GM18868 (cell line): Measurements from ENCODE around the gene SERHL2.
"Not testable (repeated sequence)": the region's sequence is repeated elsewhere in the genome, so short reads cannot be mapped to it uniquely, and the experiment has no call there.

Experiments
- ATAC-seq: cut with Tn5 transposase; IDR thresholded peaks from one replicate; pipeline ENCODE4 v1.9.1; 2021; ENCODE audit warnings: mild to moderate bottlenecking, moderate library complexity; ENCODE audit not compliant: unreplicated experiment

SERHL2 gene

DNA sequence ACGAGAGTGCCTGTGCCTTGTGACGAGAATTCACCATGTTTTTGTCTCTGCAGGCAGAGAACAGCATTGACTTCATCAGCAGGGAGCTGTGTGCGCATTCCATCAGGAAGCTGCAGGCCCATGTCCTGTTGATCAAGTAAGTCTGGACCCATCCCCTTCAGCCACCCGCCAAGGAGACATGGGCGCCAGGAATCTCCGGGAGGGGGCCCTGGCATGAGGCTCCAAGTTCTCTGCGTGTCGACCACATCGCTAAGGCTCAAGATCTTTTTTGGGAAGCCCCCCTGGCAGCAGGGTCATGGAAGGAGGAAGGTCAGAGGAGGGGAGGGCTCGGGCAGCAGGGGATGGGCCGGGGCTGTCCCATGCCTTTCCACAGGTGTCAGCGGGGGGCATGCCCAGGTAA, 17.3 kb downstream of the SERHL2 start:
- not testable (repeated sequence) for ATAC-seq

DNA sequence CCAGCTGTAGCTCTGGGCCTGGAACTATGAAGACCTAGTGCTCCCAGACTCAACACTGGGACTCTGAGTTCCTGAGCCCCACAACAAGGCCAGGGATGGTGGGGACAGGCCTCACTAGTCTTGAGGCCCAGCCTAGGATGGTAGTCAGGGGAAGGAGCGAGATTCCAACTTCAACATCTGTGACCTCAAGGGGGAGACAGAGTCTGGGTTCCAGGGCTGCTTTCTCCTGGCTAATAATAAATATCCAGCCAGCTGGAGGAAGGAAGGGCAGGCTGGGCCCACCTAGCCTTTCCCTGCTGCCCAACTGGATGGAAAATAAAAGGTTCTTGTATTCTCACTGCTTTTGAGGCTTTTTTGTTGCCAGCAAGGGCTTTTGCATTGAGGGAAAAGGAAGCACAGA, 20.3 kb downstream of the SERHL2 start:
- ATAC-seq, result not testable (repeated sequence)

DNA sequence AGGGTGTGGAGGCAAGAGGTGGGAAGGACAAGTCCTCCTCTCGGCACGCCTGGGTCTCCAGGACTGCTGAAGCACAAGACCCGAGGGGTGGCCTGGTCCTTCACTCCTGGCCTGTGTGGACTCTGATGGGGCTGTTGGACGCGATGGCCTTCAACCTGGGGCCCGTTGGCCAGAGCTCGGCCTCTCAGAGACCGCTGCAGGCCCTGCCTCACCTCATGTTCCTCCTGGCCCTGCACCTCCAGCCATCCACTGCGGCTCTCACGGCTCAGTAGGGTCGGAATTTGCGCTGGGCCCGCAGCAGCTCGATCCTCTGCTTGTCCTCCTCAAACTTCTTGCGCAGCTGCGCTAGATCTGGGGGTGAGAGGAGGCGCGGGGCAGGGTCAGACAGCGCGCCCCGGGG, 20.7 kb downstream of the SERHL2 start:
- not testable (repeated sequence) for ATAC-seq

DNA sequence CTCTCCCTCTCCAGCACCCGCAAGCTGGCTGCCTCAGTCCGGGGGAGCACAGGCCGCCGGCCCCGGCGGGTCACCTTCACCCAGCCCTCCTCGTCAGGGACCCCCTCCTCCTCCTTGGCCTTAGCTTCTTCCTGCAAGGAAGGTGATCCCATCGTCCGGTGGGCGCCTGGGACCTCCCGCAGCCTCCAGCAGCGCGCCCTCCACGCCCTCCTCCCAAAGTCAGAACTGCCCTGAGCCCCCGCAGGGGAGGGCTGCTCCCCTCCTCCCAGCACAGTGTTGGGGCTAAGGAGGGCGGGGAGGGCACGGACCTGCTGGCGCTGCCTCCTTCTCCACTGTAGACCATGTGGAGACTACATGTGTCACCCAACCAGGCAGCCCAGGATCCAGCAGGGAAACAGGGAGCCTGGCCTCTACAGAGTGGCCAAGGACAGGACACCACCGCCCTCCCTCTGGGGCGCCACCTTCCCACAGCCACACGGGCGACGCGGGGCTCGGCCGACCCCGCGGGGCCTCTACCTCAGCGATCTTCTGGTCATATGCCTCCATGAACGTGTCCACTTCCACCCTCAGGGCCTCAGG, 22.3 kb downstream of the SERHL2 start:
- ATAC-seq, result not testable (repeated sequence)

DNA sequence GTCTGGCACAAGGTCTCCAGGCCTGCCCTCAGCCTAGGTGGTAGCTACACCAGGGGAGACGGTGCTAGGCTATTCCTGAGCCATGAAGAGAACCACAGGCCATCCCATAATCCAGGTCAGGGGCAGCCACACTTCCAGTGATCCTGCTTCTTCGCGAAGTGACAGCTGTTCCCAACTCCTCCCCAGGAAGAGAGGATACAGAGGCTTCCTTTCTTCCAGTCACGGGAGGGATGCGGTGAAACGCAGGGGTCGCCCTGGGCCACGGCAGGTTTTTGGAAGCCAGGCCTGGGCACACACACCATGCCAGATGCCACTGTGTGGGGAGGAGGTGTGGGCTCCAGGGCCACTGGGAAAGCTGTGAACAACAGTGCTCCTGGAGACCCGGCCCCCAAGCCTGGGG, 23.4 kb downstream of the SERHL2 start:
- ATAC-seq, result not testable (repeated sequence)

DNA sequence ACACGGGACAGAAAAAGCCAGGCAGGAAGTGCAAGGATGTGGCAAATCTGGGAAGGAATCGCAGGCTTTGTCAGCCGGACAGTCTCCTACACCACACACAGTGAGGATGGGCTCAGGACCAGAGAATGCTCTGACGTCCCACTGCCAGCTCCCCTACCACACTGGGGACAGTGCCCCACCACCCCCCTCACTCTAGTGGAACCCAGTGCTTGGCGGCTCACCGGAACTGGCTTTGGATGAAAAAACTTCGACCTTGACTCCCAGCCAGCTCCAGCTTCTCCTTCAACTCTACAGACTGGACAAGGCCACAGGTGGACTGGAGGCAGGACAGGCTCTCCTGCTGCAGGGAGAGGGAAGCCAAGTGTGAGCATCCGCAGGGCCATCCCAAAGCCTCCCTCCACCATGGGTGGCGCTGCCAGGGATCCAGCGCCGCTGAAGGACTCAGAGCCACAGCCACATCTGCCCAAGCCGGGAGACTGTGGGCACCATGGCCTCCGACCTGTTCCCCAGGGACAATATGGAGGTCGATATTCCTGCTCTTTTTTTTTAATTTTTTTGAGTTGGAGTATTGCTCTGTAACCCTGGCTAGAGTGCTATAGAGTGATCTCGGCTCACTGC, 24.0 kb downstream of the SERHL2 start:
- ATAC-seq, result no peak

DNA sequence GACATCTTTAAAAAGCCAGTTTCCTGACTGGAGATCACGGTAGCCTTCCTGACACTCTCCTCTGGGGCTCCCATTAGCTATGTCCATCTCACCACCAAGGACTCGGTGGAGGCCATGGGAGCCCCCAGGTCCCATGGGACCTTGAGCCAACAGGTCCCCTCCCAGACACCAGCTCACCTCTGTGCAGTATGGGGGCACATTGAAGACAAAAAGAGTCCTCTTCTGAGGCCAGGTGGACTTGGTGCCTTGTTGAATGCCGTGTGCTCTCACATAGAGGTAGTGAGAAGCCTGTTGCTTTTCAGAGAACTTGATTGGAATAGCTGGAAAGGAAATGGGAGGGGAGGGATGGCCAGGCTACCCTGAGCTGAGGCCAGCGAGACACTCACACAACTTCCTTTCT, 26.3 kb downstream of the SERHL2 start:
- ATAC-seq, result not testable (repeated sequence)

DNA sequence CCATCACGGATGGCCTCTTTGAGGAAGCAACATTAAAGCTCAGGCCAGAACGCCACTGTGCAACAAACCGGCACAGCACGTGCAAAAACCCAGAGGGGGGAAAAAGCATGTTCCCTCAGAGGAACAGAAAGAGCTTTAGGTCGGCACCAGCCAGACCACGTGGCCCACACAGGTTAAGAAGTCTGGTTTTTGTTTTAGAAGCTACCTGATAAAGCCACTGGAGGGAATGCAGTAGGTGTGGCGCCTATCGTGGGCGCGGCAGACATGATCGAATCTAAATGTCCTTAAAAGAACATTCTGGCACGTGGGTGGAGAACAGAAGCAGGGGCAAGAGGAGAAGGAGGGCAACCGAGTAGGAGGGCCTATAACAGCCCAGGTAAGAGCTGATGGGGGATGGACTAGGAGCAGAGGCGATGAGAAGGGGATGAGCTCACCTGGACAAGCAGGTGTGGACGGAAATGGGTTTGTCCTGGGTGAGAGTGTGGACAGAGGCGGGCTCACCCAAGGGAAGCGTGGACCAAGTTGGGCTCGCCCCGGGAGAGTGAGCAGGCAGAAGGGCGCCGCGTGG, 27.5 kb downstream of the SERHL2 start:
- peak; percentile 21 for ATAC-seq

DNA sequence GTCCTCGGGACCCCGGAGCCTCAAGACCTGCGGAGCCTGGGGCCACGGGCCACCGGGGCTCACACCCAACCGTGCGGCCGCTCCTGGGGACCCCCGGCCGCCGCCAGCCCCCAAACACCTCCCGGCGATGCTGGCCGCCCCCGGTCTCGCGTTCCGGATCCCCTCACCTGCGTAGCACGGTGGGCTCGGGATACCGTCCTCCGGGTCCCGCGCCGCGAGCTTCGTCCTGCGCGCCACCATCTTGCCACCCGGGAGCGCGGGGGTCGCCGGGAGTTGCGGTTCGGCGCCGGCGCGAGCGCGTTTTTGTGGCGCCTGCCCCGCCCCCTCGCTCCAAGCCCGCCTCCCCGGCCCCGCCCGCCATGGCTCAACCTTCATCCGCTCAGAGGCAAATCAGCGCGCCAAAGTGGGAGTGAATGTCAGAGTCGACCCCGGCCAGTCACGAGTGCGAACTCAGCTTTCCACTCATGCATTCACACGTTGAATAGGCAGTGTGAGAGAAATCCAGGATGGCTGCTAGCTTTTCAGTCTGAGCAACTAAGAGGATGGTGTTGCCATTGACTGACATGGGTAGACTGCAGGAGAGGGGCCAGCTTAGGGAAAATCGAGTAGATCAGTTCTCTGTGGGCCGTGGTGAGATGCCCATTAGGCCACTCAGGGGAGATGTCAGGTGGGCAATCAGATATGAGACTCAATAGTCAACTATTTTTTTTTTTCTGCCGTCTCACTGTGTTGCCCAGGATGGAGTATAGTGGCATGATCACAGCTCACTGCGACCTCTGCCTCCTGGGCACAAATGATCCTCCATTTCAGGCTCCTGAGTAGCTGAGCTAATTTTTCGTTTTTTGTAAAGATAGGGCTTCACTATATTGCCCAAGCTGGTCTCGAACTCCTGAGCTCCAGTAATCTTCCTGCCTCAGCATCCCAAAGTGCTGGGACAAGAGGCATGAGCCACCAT, 28.3 kb downstream of the SERHL2 start:
- ATAC-seq, result peak; percentile 75

DNA sequence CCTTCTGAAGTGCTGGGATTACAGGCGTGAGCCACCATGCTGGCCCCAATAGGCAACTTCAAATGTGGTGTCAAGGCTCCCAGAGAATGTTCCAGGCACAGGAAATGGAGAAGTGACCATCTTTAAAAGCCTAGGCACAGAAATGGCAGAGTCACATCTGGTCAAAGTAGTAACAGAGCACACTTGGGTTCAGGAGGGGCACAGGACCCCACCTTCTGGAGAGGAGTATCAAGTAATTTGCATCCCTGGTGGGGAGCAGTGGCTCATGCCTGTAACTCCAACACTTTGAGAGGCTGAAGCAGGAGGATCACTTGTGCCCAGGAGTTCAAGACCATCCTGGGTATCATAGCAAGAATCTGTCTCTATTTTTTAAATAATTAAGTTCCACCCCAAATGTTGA, 29.2 kb downstream of the SERHL2 start:
- no peak for ATAC-seq

DNA sequence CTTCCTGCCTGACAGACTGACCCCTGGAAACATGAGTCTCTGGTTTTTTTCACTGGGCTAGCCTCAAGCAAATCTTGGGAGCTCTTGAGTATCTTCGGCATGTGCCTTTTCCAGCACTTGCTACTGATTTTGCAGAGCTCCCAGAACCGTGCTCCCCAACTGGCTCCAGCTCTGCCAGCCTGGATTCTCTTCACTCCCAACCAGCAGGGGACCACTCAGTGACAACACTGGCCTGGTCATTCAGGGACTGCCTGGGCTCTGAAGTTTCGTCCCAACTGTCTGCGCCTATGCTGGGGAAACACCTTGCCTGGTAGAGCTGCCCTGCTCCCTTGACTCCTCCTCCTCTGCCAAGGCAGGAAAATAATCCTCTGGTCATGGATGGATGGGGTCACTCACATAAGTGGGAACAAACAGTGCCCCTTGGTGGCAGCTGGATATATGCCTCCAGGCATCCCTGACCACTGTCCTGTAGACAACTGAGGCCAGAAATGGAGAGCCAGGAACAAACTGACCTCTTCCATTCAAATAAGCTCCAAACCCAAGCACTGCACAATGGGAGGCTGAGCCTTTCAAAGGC, 30.7 kb downstream of the SERHL2 start:
- no peak for ATAC-seq

DNA sequence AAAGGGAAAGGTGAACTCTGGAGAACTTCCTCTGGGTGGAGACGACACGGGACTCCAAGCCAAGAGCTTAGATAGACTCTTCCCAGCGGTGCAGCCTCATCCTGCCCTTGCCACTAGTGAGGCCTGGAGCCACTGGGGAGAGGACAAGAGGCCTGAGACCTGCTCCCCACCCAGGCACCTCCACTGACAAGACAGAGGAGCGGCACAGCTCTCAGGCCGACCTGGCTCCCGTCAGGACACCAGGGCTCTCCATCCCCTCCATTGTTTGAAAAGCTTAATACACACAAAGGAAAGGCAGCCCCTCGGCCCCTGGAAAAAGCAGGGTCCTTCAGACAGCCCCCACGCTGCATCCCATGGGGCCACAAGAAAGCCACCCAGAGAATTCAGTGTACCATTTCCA, 31.3 kb downstream of the SERHL2 start:
- no peak for ATAC-seq

DNA sequence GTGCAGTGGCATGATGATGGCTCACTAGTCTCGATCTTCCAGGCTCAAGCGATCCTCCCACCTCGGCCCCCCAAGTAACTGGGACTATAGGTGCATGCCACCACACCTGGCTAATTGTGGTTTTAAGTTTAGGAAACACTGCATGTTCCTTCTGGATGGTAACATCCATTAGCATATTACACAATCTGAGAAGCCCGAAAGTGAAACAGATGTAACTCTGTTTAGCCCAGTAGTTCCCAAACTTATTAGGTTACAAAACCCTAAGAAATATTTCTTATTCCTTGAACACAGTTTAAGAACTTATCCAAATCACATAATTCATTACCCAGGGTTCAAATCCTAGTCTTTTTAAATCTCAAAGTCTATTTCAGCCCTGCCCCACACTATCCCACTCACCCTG, 32.6 kb downstream of the SERHL2 start:
- no peak for ATAC-seq

DNA sequence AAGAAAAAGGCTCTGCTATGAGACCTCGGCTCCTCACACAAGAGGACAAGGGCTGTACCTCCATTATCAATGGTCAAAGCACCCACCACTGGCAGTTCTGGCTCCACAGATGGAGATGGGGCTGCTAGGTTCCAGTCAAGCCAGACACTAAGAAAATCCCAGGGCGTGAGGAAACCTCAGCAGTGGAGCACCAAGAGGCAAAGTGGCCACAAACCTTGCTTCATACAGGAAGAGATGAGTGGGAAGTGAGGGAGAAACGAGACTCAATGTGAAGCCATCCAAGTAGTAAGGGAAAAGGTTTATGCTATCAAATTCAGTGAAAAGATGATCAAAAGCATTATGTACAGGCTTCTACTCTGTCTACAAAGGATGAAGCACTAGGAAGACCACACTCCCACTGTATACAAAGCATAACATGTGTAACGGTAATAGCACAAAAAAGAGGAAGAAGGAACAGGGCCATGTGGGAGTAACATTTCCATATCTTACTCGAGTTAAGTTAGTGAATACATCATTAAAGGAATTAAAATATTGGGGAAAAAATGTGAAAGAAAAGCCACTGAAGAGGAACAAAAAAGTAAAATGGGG, 33.9 kb downstream of the SERHL2 start:
- ATAC-seq, result no peak

DNA sequence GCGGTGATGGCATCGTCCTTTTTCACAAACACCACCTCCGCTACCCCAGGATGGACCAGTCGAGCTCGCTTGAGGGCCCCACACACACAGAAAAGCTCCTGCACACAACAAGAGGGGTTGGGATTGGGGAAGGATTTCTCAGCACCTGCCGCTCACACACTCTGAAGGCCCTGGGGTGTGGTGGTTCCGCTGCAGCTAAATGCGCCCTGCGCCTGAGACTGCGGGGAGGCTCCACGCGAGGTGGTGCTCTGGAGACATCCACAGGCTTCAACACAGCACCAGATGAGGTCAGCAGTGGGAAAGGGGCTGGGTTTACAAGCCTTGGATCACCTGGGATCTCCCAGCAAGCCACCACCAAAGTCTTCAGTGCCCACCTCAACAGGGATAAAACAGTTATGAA, 38.2 kb downstream of the SERHL2 start:
- no peak for ATAC-seq

DNA sequence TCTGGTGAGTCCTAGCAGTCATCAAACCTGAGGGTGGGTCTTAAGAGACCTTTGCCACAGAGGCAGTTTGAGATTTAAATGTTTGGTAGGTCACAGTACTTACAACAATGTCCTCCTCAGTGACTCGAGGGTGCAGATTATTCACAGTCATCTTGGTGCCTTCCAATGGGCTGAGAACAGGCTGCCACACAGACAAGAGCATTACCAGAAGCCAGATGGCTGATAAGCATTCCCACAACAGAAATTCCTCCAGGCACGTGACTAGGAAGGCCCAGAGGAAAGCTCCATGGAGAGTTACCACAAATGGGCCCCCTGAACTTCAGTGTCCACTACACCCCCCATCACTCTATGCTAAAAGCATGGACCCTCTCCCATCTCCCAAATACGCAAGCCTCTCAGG, 41.7 kb downstream of the SERHL2 start:
- no peak for ATAC-seq

DNA sequence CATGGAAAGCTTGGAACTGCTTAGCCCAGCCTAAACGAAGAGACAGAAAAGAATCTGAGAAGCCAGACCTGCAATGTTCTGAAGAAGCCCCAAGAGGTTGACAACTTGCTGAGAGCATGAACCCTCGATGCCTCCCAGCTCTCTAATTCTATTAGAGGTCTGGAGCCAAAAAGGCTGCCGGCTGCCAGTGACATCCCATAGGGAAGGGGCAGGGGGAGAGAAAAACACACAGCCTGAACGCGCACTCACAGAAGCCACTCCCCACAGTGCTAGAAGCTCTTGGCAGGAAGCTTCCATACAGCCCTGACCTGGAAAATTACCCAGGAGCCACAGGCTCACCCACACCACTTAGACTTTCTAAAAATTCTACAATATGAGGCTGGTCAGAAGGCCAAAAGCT, 42.6 kb downstream of the SERHL2 start:
- no peak for ATAC-seq

DNA sequence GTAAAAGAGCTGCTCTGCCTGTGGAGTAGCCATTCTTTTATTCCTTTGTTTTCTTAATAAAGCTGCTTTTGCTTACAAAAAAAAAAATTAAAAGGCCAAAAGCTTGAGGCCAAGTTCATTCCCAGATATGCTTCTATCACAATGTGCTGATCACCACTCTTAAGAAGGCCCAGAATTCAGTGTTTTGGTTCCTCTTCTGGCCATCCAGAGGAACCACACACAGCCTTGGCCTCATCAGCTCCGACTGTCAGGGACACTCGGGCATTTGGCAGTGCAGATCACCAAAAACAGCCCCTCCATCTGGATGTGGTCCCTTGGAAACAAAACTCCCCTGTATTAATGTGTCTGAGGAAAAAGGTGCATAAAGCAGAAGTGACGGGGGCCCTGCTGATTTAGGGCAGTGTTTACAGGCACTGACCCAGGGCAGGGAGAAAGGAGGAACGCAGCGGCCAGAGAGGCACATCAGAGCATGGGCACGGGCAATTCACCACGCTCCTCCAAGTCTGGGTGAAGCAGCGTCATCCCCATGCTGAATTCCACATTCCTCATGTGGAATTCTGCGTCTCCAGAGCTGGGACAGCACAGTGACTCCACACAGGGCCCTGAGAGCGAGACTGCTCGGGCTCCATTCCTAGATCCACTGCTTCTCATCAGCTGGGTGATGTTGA, 43.2 kb downstream of the SERHL2 start:
- ATAC-seq, result no peak

DNA sequence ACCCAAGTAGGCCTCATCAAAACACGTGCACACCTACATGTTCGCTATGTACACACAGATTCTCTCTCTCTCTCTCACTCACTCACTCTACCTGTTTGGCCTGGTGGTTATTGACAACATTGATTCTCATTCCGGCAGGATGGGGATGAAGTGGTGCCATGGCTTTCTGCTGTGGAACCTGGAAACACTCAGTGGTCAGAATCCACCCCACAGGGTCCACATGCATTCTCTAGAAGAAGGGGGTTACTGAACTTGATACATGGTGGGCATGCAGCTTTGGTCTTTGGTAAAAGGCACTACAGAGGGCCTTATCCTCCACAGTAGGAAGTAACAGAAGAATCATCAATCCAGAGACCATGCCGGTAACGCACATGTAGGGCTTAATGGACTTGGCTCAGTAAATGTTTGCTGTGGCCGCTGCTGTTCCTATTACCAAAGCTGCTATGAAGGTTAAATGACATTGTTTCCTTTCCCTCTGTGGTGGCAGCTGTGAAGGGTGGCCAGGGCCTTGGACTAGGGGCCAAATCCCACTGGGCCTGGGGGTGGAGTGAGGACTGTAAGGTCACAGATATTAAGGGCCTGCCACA, 48.2 kb downstream of the SERHL2 start:
- ATAC-seq, result no peak

DNA sequence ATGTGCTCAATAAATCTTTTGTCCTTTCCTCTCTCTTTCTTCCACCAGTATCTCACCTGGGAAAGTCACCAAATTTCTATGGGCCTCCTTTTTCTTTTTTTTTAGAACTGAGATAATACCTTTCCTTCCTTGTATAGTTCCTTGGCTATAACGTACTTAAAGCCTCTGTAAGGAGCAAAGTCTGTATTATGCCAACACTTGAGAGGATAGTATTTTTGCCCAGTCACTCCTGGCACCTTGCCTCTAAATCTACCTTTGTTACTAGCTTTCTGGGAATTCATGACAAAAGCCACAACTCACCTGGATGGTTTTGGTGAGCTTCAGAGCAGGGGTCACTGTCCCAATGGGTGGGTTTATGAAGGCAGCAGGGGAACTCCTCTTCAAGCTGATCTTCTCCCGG, 48.7 kb downstream of the SERHL2 start:
- no peak for ATAC-seq
